Cerebellar cortex (tissue), 1 donor: Measurements from ENCODE around the gene DTX3.
A peak's percentile ranks its signal among the peaks of the same experiment; 100 is the strongest.
"Not testable (repeated sequence)": the region's sequence is repeated elsewhere in the genome, so short reads cannot be mapped to it uniquely, and the experiment has no call there.

Experiments used
- DNase-seq: peaks from one replicate; pipeline ENCODE4 v3.0.0-alpha.2; 2015; ENCODE audit warnings: low spot score

The DTX3 gene

GRCh38 chr12:57604454-57604991 is at the start of gene DTX3:
TSS of gene DTX3 (plus strand) at chr12:57604824. CDS start at chr12:57606518, 1,694 bp downstream.
- DNase-seq = peak; percentile 63

GRCh38 chr12:57554897-57555296 is 49.7 kb upstream of the DTX3 start:
- no peak for DNase-seq

- DNase-seq = no peak
Measured at GRCh38 chr12:57558864-57559263, 45.8 kb upstream of the DTX3 start.

GRCh38 chr12:57560516-57560915 is 44.1 kb upstream of the DTX3 start:
- DNase-seq = no peak

- DNase-seq = not testable (repeated sequence)
Measured at GRCh38 chr12:57561117-57561516, 43.5 kb upstream of the DTX3 start.

GRCh38 chr12:57563358-57563757 is 41.3 kb upstream of the DTX3 start:
- DNase-seq = no peak

- no peak for DNase-seq
Measured at GRCh38 chr12:57564178-57564740, 40.4 kb upstream of the DTX3 start.

- DNase-seq = no peak
Measured at GRCh38 chr12:57568838-57569237, 35.8 kb upstream of the DTX3 start.

- no peak for DNase-seq
Measured at GRCh38 chr12:57569858-57570257, 34.8 kb upstream of the DTX3 start.

- DNase-seq = not testable (repeated sequence)
Measured at GRCh38 chr12:57570438-57570837, 34.2 kb upstream of the DTX3 start.

GRCh38 chr12:57571926-57572762 is 32.5 kb upstream of the DTX3 start:
- no peak for DNase-seq

- DNase-seq = no peak
Measured at GRCh38 chr12:57574795-57575194, 29.8 kb upstream of the DTX3 start.

GRCh38 chr12:57575771-57576612 is 28.6 kb upstream of the DTX3 start:
- no peak for DNase-seq

GRCh38 chr12:57576613-57577160 is 27.9 kb upstream of the DTX3 start:
- no peak for DNase-seq

- DNase-seq = no peak
Measured at GRCh38 chr12:57577981-57578758, 26.5 kb upstream of the DTX3 start.

- no peak for DNase-seq
Measured at GRCh38 chr12:57579011-57579410, 25.6 kb upstream of the DTX3 start.

- no peak for DNase-seq
Measured at GRCh38 chr12:57579677-57580465, 24.8 kb upstream of the DTX3 start.

- DNase-seq = no peak
Measured at GRCh38 chr12:57580466-57580795, 24.2 kb upstream of the DTX3 start.

- no peak for DNase-seq
Measured at GRCh38 chr12:57581802-57582201, 22.8 kb upstream of the DTX3 start.

- no peak for DNase-seq
Measured at GRCh38 chr12:57582440-57582839, 22.2 kb upstream of the DTX3 start.
